ENCODE measurements around the gene IL1RN.

Gene IL1RN

DNA sequence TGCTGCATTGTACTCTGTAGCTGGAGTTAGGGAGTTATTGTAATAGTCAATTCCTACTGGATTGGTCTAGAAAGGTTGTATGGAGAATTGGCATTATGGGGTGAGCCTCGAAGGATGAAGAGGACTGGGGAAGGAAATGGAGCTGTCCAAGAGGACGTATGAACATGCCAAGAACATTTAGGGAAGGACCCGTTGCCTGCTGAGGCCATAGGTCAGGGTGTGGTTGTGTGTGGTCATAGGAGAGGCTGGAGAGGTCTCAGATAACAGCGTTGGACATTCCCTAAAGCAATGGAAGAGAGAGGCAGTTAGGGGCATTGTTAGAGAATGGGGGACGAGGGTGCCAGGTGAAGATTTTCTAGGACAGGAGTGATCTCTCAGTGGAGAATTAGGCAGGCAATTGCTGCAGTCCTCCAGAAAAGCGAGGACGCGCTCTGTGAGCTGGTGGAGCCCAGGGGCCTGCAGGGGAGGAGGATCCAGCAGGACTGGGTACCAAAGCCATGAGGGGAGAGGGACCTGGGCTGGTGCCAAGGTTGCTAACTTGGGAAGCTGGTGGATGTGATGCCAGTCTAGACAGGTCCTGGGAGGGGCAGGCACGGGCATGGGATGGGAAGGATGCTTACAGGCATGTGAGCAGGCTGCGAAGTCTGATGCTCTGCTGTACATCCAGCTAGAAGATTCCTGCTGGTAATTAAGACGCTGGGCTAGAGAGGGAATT lies 37.0 kb downstream of the IL1RN start:
- H3K4me3 ChIP-seq (ENCODE audit: low read depth, low read length): no peak overlapping the region
- TF ChIP-seq, protein P1, sequence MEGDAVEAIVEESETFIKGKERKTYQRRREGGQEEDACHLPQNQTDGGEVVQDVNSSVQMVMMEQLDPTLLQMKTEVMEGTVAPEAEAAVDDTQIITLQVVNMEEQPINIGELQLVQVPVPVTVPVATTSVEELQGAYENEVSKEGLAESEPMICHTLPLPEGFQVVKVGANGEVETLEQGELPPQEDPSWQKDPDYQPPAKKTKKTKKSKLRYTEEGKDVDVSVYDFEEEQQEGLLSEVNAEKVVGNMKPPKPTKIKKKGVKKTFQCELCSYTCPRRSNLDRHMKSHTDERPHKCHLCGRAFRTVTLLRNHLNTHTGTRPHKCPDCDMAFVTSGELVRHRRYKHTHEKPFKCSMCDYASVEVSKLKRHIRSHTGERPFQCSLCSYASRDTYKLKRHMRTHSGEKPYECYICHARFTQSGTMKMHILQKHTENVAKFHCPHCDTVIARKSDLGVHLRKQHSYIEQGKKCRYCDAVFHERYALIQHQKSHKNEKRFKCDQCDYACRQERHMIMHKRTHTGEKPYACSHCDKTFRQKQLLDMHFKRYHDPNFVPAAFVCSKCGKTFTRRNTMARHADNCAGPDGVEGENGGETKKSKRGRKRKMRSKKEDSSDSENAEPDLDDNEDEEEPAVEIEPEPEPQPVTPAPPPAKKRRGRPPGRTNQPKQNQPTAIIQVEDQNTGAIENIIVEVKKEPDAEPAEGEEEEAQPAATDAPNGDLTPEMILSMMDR (IDR thresholded peaks at IDR 0.05; ENCODE audit: borderline replicate concordance, insufficient read depth, low read depth, low read length): no peak

DNA sequence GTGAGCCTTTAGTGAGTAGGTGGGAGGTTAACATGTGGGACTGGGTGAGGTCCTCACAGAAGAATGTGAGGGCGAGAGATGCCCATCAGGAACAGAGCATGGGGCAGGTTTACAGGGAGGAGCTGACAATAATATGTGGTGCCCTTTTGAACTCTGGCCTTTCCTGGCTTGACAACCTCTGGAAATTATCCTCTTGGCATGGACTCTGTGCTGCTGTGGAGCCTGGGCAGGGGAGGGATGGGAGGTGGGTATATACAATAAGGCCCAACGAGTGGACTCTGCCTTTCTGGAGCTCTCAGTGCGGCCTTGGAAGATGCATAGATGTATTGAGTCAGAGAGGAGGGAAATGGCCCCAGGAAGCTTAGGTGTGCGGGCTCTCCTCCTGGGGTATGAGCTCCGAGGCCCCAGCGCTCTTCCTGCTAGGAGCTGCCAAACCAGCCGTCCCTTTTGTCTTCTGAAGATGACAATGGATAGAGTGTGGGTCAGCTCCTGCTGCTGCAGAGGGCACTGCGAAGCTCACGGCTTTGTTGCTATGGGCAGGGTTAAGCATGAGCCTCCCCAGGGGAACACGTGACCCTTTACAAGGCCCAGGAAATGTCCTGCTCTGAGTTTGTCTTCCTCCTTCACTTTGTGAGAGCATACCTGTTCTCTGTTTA lies 37.7 kb downstream of the IL1RN start:
- no peak overlapping the region for H3K4me3 ChIP-seq (ENCODE audit: low read depth, low read length)
- TF ChIP-seq, protein P1 (IDR thresholded peaks at IDR 0.05; ENCODE audit: borderline replicate concordance, insufficient read depth, low read depth, low read length): no peak

DNA sequence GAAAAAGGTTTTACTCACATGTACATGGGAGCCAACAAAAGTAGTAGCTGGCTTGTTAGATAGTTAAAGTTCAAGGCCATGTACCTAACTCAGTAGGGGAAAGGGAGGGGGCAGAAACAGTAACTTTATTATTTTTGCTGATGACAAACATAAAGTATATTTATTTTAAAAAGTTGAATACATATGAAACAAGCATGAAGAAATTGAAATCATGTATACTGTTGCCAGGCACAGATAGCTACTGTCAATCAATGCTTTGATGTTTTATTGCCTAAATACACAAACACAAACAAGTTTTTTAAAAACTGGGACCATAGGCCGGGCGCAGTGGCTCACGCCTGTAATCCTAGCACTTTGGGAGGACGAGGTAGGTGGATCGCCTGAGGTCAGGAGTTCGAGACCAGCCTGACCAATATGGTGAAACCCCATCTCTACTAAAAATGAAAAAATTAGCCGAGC lies 38.8 kb downstream of the IL1RN start:
- TF ChIP-seq, protein P1 (IDR thresholded peaks at IDR 0.05; ENCODE audit: borderline replicate concordance, insufficient read depth, low read depth, low read length): no peak
- no peak overlapping the region for H3K4me3 ChIP-seq (ENCODE audit: low read depth, low read length)

DNA sequence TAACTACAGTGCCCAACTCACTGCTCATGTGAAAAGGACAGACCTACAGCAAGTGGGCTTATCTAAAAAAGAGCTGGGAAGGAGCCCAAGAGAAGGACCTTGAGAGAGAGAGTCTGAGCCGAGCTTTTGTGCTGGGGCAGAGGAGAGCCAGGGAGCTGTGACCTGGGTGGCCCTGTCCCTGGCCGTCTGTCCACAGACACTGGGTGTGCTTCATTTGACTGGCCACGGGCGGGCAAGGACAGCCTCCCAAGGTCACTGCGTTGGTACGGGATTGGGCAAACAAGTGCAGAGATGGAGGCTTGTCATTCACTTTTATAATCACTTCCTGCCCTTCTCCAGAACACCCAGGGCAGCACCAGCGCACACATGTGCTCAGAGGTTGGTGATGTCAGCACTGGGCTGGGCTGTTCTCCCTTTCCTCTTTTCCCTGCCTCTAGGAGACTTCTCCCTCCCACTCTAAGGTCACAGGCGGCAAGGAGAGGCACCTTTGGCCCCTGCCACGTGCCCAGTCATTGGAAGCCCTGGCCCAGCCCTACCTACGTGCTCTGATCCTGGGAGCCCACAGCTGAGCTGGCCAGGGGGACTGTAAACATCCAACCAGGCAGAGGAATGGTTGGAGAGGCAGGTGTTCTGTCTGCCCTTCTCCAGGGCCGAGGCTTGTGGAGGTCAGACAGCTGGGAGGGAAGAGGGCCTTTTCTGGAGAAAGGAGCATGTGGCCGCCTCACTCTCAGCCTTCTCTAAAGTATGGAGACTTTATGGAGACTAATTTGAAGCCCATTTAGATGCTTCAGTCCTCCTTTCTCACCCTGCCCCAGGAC lies 39.9 kb downstream of the IL1RN start:
- TF ChIP-seq, protein P1 (IDR thresholded peaks at IDR 0.05; ENCODE audit: borderline replicate concordance, insufficient read depth, low read depth, low read length): no peak

DNA sequence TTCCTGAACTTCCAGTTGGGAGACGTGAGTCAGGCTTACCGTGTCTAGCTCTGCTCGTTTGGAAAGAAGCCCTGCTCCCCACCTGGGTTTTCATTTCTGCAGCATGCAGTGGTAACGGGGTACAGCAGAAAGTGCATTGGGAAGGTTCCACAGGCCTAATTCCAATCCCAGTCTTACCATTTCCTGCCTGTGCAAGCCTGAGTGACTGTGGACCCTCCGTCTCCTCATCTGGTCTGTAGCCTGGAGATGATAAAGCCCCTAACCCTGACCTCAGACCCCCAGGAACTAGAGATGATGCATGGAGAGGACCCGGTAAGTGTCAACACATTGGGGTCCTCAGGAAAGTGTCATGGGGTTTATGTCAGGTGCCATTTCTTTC lies 40.6 kb downstream of the IL1RN start:
- TF ChIP-seq, protein P1 (IDR thresholded peaks at IDR 0.05; ENCODE audit: borderline replicate concordance, insufficient read depth, low read depth, low read length): no peak
- no peak overlapping the region for H3K4me3 ChIP-seq (ENCODE audit: low read depth, low read length)

More for the DNA sequence above, 39.9 kb downstream of the IL1RN start:
- H3K4me3 ChIP-seq (ENCODE audit: low read depth, low read length): no peak overlapping the region

DNA sequence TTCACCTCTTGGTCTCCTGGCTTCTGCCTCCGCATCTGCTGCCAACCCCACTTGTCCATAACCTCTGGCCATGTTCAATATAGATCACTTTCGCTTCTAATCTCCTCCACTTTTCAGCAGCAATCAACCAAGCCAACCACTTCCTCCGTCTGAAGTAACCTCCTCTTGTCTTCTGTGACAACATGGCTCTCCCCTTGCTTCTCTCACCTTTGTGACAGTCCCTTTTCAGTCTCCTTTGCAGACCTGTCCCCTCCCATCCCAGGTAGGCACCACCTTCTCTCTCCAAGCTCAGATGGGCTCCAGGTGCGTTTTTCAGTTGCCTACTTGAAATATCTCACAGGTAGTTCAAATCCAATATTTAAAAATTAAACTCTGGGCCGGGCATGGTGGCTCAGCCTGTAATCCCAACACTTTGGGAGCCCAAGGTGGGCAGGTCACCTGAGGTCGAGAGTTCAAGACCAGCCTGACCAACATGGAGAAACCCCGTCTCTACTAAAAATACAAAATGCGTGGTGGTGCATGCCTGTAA lies 41.7 kb downstream of the IL1RN start:
- TF ChIP-seq, protein P1 (IDR thresholded peaks at IDR 0.05; ENCODE audit: borderline replicate concordance, insufficient read depth, low read depth, low read length): no peak

More for the DNA sequence above, 41.7 kb downstream of the IL1RN start:
- no peak overlapping the region for H3K4me3 ChIP-seq (ENCODE audit: low read depth, low read length)

All from GM12875 (cell line).